Stimulated activated CD8-positive, alpha-beta memory T cell treated with anti-CD3 and anti-CD28 coated beads, Interleukin-2, amount 100 ng/mL, for 1 hour (primary cell): Measurements from ENCODE around the gene ANXA8.
"Not testable (repeated sequence)": the region's sequence is repeated elsewhere in the genome, so short reads cannot be mapped to it uniquely, and the experiment has no call there.

ENCODE experiments used
- DNase-seq, 2 donors: peaks; one replicate each; pipeline ENCODE4 v3.0.0-alpha.2; 2020; ENCODE audit warnings: low read depth in 2 of 2

The ANXA8 gene

GRCh38 chr10:47462577-47463358 lies 21.1 kb downstream of the ANXA8 start:
- not testable (repeated sequence) for DNase-seq

- DNase-seq = not testable (repeated sequence)
Observed at GRCh38 chr10:47461261-47461687, 22.6 kb downstream of the ANXA8 start.

- no peak for DNase-seq
Observed at GRCh38 chr10:47458466-47459154, 25.3 kb downstream of the ANXA8 start.

- DNase-seq = no peak
Observed at GRCh38 chr10:47457826-47458225, 26.1 kb downstream of the ANXA8 start.

GRCh38 chr10:47457528-47457820 lies 26.4 kb downstream of the ANXA8 start:
- DNase-seq = no peak

- no peak for DNase-seq
Observed at GRCh38 chr10:47456794-47457527, 27.0 kb downstream of the ANXA8 start.

GRCh38 chr10:47456079-47456785 lies 27.7 kb downstream of the ANXA8 start:
- DNase-seq = no peak

- DNase-seq = not testable (repeated sequence)
Observed at GRCh38 chr10:47455350-47456078, 28.4 kb downstream of the ANXA8 start.

GRCh38 chr10:47454780-47455058 lies 29.2 kb downstream of the ANXA8 start:
- DNase-seq = no peak

GRCh38 chr10:47454008-47454779 lies 29.7 kb downstream of the ANXA8 start:
- DNase-seq = no peak

GRCh38 chr10:47453141-47454007 lies 30.5 kb downstream of the ANXA8 start:
- DNase-seq = no peak

- DNase-seq = no peak
Observed at GRCh38 chr10:47452495-47453140, 31.3 kb downstream of the ANXA8 start.

- DNase-seq = no peak
Observed at GRCh38 chr10:47451998-47452494, 31.9 kb downstream of the ANXA8 start.

- no peak for DNase-seq
Observed at GRCh38 chr10:47451273-47451997, 32.5 kb downstream of the ANXA8 start.

- DNase-seq = no peak
Observed at GRCh38 chr10:47450442-47450841, 33.5 kb downstream of the ANXA8 start.

- no peak for DNase-seq
Observed at GRCh38 chr10:47449979-47450378, 33.9 kb downstream of the ANXA8 start.

- DNase-seq = no peak
Observed at GRCh38 chr10:47449102-47449978, 34.6 kb downstream of the ANXA8 start.
